Activated naive CD4-positive, alpha-beta T cell treated with anti-CD3 and anti-CD28 coated beads, Interleukin-2, amount 50 U/mL, for 16 hours (primary cell): Measurements from ENCODE around the gene GALNT16.
"Not testable (repeated sequence)": the region's sequence is repeated elsewhere in the genome, so short reads cannot be mapped to it uniquely, and the experiment has no call there.

ENCODE experiments used
- DNase-seq: peaks from one replicate; pipeline ENCODE4 v3.0.0-alpha.2; 2020

The GALNT16 gene

DNA sequence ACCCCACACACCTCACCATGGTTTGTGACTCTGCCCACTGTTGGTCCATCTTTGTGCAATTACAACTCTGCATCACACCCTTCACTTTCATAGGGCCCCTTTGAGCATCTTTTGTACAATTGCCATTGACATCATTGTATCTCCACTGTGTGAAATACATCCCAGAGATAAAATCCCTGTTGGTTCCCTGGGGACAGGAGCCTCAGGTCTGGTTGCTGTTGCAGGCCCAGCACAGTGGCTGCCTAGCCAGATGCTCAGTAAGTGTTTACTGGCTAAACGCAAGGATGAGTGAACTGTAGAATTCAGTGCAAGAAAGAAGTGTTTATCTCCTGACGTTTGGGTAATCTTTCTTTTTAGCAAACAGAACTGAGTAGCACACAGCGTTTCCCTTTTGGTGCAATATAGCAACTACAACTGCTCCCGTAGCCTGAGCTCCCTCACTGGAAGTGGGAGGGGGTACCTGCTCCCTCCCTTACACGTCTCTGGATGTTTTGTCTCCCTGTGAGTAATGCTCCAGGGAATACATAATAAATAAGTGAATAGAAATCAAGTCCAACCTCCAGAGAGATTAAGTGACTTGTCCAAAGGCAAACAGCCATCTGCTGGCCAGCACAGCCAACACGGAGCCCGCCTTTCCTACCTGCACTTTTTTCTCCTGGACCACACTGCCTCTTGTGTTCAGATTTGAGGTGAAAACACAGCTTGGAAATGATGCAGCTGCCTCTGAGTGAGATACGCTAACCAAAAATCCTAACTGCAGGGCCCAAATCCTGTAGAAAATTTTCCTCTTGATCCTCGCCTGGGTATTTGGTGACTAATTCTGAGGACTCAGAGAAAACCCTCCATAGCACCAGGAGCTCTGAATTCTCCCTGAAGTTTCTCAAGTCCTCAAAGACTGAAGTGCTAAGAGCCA is 27.4 kb downstream of the GALNT16 start:
- DNase-seq, result no peak

DNA sequence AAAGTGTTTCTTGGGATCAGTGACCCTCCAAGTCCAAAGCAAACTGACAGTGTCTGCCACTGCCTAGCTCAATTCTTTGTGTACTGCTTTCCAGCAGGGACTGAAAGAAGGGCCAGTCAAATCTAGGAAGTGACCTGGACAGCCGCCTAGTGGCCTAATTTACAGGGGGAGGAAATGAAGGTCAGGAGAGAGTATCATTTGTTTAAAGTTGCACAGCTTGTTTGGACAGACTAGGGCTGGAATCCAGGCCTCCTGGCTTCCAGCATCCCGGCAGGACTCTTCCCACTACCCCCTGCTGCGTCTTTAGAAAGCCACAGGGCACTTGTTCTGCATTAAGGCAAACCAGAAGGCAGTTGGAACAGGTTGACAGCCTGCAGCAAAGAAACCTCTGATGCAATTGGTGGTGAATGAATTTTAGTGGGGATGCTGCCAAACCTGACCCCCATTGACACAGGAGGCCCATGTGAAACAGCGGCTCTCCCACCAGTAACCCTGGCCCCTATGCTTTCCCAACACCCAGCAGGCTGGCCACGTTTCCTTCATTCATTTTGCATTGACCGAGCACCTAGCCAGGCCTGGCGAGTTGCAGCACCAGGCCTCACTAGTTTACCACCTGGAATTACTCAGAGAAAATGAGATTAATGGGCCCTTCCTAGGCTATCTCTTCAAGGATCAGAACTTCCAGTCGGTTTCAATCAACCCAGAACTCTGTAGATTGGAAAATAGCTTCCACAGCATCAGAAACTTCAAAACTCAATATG is 28.2 kb downstream of the GALNT16 start:
- DNase-seq, result no peak

DNA sequence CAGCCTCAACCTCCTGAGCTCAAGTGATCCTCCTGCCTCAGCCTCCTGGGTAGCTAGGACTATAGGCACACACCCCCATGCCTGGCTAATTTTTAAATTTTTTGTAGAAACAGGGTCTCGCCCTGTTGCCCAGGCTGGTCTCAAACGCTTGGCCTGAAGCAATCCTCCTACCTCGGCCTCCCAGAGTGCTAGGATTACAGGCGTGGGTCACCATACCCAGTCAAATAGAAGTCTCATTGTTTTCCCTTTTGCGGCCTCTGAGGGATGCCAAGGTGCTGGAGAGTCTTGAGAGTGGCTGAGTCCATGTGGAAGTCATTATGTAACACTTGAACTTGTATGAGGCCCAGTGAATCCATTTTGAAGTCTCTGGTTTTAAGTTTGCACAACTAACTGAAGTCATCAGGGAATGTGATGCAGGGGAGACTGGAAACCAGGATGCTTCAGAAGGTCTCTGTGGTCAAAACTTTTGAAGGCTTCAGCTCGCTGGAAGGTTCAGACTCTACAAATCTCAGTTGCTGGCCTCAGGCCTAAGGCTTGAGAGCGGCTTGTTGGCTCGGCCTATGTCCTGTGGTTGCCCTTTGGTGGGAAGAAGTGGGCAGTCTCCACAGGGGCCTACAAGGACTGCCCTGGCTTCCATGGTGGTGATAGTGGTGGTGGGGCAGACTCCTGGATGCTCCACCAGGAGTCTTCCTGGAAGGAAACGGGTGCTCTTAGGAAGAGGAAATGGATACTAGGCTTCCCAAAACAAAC is 29.2 kb downstream of the GALNT16 start:
- DNase-seq, result no peak

DNA sequence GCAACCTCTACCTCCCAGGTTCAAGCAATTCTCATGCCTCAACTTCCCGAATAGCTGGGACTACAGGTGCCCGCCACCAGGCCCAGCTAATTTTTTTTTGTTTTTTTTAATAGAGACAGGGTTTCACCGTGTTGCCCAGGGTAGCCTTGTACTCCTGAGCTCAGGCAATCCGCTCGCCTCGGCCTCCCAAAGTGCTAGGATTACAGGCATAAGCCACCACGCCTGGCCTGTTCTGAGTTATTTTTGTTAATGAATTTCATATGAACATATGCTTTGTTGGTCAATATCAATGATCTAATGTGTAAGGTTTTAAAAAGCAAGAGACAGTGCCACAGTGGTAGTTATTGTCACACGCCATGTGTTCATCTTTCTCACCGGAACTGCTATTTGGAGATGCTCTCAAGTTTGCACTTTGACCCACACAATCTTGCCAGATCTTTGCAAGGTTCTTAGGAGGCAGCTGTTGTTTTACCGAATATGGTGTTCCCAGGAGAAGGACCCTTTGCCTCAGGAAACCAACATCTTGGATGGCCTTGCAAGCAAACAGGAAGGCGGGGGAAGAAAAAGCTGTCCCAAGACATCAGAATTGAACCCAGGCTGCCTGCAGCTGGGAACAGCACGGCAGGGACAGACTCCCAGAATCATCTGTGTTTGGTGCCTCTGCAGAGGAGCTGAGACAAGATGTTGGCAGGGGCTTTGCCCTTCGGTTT is 30.0 kb downstream of the GALNT16 start:
- no peak for DNase-seq

DNA sequence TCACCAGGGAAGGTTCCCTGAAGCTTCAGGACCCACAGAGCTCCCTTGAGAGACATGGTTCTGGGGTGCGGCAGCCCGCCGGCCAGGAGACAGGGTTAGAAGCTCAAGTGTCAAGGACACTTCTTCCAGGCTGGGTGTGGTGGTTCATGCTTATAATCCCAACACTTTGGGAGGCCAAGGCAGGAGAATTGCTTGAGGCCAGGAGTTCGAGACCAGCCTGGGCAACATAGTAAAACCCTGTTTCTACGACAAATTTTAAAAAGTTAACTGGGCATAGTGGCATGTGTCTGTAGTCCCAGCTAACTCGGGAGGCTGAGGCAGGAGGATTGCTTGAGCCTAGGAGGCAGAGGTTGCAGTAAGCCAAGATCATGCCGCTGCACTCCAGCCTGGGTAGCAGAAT is 30.9 kb downstream of the GALNT16 start:
- DNase-seq, result not testable (repeated sequence)

DNA sequence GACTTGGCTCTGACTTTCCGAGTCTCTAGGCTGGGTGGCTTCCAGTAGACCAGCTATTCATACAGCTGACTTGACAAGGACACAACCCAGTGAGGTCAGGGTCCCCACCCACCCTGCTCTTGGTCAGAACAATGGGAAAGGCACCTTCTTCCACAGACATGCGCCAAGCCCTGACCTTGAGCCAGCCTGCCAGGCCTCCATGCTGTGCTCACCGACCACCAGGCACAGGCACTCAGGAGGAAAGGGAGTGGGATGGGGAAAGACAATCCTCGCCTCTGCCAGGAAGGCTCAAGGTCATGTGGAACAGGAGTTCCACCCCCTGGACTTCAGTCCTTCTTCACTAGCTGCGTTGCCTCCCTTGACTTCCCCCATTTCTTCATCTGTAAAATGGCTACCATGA is 31.4 kb downstream of the GALNT16 start:
- no peak for DNase-seq

DNA sequence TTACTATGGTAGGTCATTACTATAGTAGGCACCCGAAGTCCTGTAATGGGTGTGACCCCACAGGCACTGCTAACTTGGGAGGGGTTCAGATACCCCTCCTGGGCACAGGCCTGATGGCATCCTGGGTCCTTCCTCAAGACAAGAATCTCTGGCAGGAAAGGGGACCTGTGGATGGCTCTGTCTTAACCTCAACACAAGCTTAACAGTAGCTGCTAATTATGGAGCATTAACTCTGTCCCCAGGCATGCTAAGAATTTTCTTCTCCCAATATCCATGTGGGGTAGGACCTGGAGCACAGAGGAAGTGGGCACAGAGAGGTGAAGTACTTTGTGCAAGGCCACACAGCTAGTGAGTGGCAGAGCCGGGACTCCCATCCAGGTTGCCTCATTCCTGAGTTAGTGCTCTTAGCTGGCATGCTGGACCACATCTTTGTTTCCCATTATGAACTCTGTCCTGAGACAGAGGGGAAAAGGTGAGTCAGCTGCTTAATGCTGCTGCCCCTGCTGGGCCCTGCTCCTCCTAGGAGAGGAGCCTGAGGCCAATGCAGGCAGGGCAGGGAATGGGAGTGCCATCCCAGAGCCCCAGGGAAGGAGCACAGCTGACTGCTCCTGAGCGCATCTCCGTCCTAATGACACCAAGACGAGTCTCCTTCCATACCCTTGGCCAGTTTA is 32.1 kb downstream of the GALNT16 start:
- DNase-seq, result no peak

DNA sequence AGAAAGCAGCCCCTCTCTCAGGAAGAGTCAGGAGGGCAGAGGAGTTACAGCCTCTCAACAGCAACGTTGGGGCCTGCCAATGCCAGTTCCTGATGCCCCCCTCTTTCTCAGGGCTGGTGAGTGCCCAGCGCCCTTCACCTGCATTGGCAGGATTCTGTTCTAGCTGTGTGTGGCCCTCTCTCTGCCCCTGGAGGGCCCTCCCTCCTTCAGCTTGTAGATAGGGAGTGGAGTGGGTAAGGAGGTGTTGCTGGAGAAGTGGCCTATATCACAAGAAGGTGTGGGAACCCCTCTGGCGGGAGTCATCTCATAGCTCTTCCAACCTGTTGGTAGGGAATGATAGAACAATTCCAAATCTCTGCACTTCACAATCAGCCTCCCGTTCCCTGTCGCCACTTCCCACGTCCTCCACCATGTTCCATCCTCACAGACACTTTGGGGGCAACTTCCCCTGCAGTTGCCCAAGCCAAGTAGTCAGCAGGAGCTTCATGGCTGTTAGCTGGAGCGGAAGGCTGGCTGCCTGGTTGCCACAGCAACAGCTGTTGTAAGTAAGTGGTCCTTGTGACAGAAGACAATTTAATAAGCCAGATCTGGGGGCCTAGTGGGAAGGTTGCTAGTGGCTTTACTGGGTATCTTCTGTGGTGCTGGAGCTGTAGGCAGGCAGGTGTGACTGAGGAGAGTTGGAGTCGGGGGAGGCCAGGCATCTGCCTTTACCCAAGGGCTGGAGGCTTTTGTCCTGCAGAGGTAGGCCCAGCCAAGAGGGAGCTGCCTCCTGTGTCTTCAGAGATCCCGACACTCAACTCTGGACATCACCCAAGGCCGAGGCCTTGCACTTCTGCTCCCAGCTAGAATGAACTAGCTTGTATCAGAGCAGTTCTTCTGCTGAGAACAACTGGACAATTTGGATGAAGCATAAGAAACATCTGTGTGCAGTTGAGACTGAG is 38.4 kb downstream of the GALNT16 start:
- DNase-seq, result no peak

DNA sequence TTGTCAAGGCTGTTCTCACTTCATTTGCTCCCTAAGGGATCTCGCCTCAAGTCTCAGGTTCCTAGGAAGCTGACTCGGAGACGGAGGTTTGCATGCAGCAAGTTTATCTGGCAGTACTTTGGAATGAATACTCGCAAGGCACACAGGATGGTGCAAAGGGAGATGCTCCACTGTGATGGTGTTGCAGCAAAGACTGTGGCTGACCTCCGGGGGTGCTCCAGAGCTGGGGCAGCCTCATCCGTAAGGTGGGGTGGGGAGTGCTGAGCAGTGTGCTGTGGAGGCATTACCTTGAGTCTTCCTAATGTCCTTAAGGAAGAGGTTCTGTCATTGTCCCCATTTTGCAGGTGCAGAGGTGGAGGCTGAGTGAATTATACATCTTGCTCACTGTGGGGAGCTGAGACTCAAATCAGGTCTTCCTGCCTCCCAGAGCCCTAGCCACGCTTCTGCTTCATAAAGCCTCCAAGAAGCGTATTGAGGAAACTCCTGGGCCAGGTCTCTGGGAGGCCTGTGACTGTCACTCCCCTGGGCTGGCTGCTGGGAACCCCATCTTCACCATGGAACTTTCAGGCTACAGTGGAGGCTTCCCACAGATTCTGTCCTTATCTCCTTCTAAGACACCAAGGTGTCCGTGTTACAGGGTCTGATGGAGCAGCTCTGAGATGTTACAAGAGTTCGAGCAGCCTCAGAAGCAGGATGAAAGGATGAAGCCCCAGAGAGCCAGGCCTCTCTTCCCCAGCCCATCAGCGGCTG is 39.5 kb downstream of the GALNT16 start:
- DNase-seq, result no peak

DNA sequence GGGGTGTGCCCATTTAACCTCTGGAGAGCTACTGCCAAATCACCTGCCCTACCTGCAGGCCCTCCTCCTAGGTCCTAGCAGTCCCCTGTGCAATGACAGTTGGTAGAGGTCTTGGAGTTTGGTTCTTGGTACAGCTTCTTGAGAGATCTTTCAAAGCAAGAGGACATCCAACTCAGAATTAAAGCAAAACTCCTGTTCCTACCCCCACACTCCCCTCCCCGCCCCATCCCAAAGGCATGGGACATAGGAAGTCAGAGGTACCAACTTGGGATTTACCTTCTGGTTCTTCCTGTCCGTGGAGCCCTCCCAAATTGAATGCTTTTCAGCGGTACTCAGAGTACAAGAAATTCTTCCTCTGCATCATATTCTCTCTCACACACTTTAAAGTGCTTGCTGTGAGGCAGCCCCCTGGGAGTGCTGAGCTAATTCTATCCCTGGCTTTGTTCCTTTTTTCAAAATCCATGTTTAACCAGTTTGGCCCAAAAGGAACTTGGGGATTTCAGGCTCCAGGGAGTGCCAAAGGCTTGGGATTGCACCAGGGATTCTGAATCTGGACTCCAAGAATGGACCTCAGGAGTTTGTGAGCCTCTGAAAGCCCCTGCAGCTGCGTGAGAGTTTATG is 40.8 kb downstream of the GALNT16 start:
- DNase-seq, result no peak

DNA sequence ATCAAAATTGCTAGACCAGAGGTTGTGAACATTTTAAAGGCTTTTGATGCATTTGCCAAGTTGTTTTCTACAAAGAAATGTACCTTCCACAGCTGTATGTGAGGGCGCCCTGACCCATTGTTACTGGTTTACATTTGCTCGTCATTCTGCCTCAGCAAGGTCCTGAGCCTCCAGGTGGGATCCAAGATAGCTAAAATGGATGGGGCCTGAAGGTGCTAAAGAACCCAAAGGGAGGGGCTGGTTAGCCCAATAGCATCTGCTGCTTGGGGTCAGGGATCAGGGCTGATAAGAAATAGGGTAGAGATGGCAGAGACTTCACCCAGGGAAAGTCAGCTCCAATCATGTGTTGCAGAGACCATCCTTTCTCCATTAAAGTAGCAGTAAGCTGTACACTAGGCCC is 43.1 kb downstream of the GALNT16 start:
- DNase-seq, result no peak

DNA sequence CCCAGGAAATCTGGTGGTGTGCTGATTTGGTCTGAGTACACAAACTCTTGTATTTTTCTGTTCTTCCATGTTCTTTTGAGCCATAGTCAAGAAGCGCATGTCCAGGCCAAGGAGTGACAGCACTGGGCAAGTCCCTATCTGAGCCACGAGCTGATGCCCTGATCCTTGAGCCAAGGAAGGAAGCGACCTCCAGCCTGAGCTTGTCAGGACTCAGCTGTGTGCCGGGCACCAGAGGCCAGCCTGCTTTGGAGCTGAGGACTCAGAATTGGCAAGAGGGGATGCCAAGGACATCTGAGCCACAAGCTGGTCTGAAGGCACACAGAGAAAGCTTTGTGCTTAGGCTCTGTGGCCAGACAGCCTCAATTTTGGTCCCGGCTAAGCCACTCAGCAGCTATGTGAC is 52.6 kb downstream of the GALNT16 start:
- no peak for DNase-seq

DNA sequence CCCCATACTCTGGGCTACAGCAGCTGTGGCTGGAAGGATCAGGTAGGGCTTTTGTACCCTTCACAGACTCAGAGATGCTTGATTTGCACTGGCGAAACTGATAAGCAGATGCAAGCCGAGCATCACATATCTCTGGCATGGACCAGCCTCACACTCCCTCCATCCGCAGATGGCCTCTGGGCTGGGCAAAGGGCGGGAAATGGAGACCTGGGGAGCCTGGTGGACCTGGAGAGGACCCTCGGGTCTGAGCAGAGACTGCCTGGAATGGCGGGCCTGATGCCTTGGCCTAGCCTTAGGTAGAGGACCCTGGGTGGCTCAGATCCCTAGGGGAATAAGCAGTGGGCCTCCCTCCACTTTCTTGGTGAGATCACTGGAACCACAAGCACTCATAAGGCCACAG is 53.2 kb downstream of the GALNT16 start:
- no peak for DNase-seq

DNA sequence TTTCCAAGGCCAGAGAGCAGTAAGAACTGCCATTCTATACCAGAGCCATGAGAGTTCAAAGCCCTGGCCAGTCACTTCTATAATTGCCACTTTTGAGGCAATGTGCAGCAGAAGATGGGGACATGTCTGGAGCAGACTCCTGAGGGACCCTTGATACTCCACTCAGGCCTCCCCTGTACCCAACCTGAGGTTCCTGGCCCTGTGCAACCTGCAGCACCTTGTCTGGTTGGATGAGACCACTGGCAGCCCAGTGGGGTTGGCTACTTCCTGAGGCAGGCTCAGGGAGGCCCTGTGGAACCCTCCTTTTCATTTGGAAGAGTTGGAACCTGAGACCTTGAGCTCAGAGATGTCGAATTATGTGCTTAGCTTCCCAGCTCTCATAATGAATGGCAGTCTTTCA is 54.4 kb downstream of the GALNT16 start:
- DNase-seq, result no peak

DNA sequence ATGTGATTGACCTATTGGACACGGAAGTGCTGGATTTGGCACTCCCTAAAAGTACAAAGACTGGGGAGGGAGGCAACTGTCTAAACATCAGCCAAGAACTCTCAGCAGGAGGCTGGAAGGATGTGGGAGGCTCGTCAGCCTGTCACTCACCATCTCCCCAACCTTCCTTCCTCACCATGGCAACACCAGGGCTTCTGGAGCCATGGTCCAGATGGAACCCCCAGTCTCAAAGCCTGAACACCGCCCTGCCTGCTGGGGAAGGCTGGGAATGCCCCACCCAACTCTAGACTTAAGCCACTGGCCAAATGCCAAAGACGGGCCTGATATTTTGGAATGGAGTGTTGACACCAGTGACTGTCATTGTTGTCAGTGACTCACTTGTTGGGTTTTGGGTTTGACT is 55.3 kb downstream of the GALNT16 start:
- no peak for DNase-seq

DNA sequence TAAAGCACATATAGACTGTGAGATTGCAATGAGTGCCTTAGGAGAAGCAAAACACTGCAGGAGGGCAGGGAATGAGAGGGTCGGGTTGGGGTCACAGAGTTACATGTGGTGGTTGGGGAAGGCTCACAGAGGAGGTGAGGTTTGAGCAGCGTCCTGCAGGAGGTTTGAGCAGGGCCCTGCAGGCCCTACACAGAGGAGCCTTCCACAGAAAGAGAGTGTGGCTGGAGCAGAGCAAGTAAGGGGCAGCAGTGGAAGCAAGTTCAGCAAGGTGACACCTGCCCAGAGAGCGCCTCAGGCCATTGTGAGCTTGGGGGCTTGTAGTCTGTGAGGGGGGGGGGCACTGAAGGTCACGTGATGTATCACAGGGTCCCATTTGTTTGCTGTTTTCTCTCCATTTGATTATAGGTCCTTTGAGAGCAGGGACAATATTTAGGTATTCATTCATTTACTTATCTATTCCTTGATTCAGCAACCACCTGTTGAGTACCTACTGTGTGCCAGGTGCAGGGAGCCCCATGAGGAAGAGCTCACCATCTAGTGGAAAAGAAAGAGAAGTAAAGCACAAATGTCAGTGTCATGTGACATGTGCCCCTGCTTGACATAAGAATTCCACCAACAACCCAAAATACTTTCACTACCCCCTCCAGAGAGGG is 56.6 kb downstream of the GALNT16 start:
- no peak for DNase-seq

DNA sequence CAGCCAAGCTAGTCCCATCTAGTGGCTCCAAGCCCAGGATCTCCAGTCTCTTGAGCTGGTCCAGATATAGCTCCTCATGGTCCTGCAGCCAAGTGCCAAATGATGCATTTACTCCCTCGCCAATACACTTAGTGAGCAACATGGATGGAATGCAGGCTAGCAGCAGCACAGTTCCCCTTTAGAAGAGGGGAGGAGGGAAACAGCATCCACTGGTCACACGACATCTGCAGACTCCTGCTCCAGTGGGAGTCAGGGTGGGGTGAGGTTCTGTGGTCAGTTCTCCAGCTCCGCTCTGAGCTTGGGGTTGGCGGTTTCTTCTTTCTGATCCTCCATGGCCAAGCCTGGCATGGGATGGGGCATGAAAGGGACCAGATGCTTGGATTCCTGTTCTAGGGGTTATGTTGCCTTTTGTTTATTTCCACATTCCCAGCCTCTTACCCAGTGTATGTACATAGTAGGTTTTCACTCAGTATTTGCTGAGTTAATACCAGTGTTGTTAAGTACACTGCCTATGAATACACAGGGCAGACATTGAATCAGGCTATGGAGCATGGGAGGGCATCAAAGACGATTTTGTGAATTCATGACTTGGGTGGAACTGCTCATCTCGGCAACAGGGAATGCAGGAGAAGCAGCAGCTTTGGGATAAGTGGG is 57.3 kb downstream of the GALNT16 start:
- DNase-seq, result no peak

DNA sequence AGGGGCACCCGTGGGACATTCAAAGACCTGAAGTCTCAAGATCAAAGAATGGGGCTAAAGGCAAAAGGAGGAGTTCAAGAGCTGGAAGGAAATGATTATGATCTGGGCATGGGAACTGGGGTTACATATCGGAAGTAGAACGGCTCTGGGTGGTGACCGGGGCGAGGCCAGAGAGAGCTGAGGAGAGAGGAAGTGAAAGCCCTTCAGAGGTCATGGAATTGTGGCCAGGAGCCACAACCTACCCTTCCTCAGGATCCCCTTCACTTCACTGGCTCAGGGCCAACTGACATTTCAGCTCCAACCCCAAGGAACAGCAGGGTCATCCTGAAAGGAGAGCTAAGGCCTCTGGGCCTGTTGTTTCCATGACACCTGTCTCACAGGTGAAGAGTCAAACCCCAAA is 57.8 kb downstream of the GALNT16 start:
- DNase-seq, result no peak

DNA sequence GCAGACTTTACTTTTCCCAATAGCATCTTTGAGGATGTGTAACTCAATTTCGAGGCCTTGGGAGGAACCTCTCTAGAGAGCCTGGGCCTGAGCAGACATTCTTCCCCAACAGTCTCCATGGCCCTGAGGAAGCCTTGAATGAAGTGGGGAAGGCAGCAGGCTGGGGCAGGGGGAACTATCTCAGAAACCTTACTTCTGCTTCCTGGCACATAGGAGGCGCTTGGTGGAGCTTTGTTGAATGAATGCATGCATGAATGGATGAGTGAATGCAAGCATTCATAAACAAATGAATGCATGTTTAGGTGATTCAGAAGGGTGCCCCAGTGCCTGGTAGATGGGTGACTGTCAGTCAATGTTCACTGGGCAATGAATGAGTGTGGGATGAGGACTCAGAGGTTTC is 58.3 kb downstream of the GALNT16 start:
- DNase-seq, result no peak
